WTC11 (cell line): ENCODE measurements around the gene SLC22A4.

Source experiments
- CTCF ChIP-seq: fragments of 200-600 bp; IDR thresholded peaks from 2 replicates; pipeline ENCODE4 v1.8.0; 2022; ENCODE audit warnings: antibody characterized with exemption
- EMX1 ChIP-seq: fragments of 250-450 bp; sonication (Bioruptor Pico); IDR thresholded peaks from 2 replicates; pipeline ENCODE4 v1.8.0; 2021; ENCODE audit warnings: mild to moderate bottlenecking
- JUN ChIP-seq: sonication (generic); formaldehyde crosslinking; IDR thresholded peaks from 2 replicates; pipeline ENCODE4 v1.8.0; 2023; ENCODE audit warnings: mild to moderate bottlenecking, missing genetic modification reagents

DNA sequence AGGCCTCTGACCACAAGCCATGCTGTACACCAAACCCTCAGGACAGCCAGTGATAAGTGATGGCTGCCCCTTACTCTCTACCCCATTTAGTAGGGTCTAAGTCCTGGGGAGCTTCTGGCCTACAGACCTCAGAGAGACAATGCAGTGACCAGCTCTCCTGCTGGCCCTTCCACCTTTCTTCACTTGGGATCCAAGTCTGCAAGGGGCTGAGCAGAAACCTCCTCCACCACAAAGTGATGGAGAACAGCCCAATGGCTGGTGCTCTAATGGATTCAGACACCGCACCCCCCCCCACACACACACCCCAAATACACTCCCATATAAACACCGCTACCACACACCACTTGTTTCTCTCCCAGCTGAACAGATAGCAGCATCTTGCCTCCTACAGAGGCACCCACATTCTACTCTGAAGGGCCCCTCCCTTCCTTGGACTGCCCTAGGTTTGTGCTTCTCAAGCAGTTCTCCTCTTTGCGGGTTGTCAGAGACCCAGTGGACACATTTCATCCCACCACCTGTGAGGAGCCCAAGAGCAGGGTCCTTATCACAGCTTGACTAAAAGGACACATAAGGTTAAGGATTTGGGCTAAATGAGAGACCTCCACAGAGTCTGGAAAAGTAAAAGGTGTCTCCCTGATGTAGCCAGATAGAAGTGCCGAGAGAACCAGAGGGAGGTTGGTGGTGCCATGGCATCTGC, 38.0 kb upstream of the SLC22A4 start:
- TF ChIP-seq CTCF (no peak), EMX1 (CRISPR knock-in tag) (no peak), JUN (CRISPR knock-in tag) (no peak)
